HEK293T (cell line): ENCODE measurements around the gene PRKCZ.

ENCODE experiments used
- CTCF ChIA-PET: fragments of 350-600 bp; formaldehyde crosslinking; extraction: SDS; loops from one replicate; lab custom pipeline; 2021; ENCODE audit warnings: antibody characterized with exemption, inconsistent platforms; lab: Yijun Ruan, JAX
- POLR2A ChIA-PET: fragments of 350-600 bp; formaldehyde crosslinking; extraction: SDS; loops from one replicate; lab custom pipeline; 2020; ENCODE audit warnings: antibody characterized with exemption, inconsistent platforms; lab: Yijun Ruan, JAX
- DNase-seq: peaks from one replicate; pipeline ENCODE4 v3.0.0; 2012; ENCODE audit warnings: mixed read lengths; ENCODE audit errors: extremely low spot score
- ARNT ChIP-seq: fragments of 450-650 bp; IDR thresholded peaks from 2 replicates; pipeline ENCODE4 v1.6.1; 2017; ENCODE audit warnings: mild to moderate bottlenecking
- BHLHE40 ChIP-seq: fragments of 450-650 bp; IDR thresholded peaks from 2 replicates; pipeline ENCODE4 v1.6.1; 2016; ENCODE audit warnings: mild to moderate bottlenecking, moderate library complexity, borderline replicate concordance
- CTBP1 ChIP-seq: fragments of 450-650 bp; IDR thresholded peaks from 2 replicates; pipeline ENCODE4 v1.6.1; 2016; ENCODE audit warnings: borderline replicate concordance
- ELF4 ChIP-seq: fragments of 450-650 bp; IDR thresholded peaks from 2 replicates; pipeline ENCODE4 v1.6.1; 2017; ENCODE audit warnings: antibody characterized with exemption
- FOXA1 ChIP-seq: fragments of 450-650 bp; IDR thresholded peaks from 2 replicates; pipeline ENCODE4 v1.6.1; 2016; ENCODE audit warnings: mild to moderate bottlenecking
- FOXK2 ChIP-seq: fragments of 450-650 bp; IDR thresholded peaks from 2 replicates; pipeline ENCODE4 v1.6.1; 2016; ENCODE audit warnings: mild to moderate bottlenecking
- FOXM1 ChIP-seq: fragments of 450-650 bp; IDR thresholded peaks from 2 replicates; pipeline ENCODE4 v1.6.1; 2017; ENCODE audit warnings: mild to moderate bottlenecking, borderline replicate concordance
- HDGF ChIP-seq: fragments of 450-650 bp; IDR thresholded peaks from 2 replicates; pipeline ENCODE4 v1.6.1; 2017; ENCODE audit warnings: antibody characterized with exemption, borderline replicate concordance
- L3MBTL2 ChIP-seq: fragments of 450-650 bp; conservative IDR thresholded peaks from 2 replicates; pipeline ENCODE4 v1.6.1; 2016; ENCODE audit warnings: mild to moderate bottlenecking
- LEF1 ChIP-seq: fragments of 450-650 bp; IDR thresholded peaks from 2 replicates; pipeline ENCODE4 v1.6.1; 2017; ENCODE audit warnings: mild to moderate bottlenecking, borderline replicate concordance
- NFRKB ChIP-seq: fragments of 450-650 bp; IDR thresholded peaks from 2 replicates; pipeline ENCODE4 v1.6.1; 2016; ENCODE audit warnings: mild to moderate bottlenecking, moderate library complexity
- SP1 ChIP-seq: fragments of 450-650 bp; IDR thresholded peaks from 2 replicates; pipeline ENCODE4 v1.6.1; 2017
- SUZ12 ChIP-seq: fragments of 450-650 bp; IDR thresholded peaks from 2 replicates; pipeline ENCODE4 v1.6.1; 2016; ENCODE audit warnings: mild to moderate bottlenecking
- TARDBP ChIP-seq: fragments of 450-650 bp; IDR thresholded peaks from 2 replicates; pipeline ENCODE4 v1.6.1; 2016
- ZNF384 ChIP-seq: fragments of 450-650 bp; IDR thresholded peaks from 2 replicates; pipeline ENCODE4 v1.6.1; 2016
- TF ChIP-seq, protein P1 (sequence below): fragments of 450-650 bp; IDR thresholded peaks from 2 replicates; pipeline ENCODE4 v1.6.1; 2016

Gene PRKCZ

DNA sequence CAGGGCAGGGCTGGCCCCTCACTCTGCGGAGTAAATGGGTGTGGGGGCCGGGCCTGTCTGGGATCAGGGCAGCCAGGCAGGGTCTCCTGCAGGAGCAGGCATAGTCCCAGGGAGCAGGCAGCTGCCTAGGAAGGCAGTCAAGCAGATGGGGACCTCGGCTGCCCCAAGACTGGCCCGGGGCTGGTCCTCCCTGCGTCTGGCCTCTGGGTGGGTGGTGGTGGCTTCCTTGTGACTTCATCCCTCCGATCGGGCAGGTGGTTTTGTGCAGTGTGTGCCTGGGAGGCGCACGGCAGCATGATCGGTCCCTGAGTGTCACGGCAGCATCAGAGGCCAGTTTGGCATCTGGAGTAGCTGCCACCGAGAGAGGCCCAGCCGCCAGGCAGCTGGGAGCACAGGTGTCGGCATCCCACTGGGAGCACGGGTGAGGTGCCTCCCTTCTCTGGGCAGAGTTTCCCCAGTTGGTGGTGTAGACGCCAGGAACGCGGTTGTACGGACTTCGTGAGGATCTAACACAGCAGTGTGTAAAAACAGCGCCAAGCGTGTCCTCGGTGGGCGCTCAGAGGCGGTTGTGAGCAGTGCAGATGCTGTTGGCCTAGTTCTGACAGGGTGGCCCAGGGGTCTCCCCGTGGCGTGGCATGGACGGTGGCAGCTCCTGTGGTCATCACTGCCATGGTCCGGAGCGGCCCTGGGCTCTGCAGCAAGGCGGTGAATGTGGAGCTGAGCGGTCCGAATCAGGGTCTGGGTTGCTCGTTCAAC lies 45.9 kb downstream of the PRKCZ start:
- no peak for TF ChIP-seq BHLHE40
- TF ChIP-seq NFRKB, result no peak
- TF ChIP-seq, protein P1, sequence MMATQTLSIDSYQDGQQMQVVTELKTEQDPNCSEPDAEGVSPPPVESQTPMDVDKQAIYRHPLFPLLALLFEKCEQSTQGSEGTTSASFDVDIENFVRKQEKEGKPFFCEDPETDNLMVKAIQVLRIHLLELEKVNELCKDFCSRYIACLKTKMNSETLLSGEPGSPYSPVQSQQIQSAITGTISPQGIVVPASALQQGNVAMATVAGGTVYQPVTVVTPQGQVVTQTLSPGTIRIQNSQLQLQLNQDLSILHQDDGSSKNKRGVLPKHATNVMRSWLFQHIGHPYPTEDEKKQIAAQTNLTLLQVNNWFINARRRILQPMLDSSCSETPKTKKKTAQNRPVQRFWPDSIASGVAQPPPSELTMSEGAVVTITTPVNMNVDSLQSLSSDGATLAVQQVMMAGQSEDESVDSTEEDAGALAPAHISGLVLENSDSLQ, result no peak
- no peak for TF ChIP-seq ARNT
- no peak for TF ChIP-seq ELF4
- no peak for TF ChIP-seq L3MBTL2
- TF ChIP-seq ZNF384, result no peak
- TF ChIP-seq FOXM1, result no peak
- TF ChIP-seq FOXK2, result no peak
- no peak for TF ChIP-seq HDGF
- no peak for TF ChIP-seq LEF1
- no peak for TF ChIP-seq SP1
- no peak for TF ChIP-seq TARDBP
- no peak for TF ChIP-seq FOXA1
- ChIA-PET POLR2A (no interaction called here), CTCF (no interaction called here)

DNA sequence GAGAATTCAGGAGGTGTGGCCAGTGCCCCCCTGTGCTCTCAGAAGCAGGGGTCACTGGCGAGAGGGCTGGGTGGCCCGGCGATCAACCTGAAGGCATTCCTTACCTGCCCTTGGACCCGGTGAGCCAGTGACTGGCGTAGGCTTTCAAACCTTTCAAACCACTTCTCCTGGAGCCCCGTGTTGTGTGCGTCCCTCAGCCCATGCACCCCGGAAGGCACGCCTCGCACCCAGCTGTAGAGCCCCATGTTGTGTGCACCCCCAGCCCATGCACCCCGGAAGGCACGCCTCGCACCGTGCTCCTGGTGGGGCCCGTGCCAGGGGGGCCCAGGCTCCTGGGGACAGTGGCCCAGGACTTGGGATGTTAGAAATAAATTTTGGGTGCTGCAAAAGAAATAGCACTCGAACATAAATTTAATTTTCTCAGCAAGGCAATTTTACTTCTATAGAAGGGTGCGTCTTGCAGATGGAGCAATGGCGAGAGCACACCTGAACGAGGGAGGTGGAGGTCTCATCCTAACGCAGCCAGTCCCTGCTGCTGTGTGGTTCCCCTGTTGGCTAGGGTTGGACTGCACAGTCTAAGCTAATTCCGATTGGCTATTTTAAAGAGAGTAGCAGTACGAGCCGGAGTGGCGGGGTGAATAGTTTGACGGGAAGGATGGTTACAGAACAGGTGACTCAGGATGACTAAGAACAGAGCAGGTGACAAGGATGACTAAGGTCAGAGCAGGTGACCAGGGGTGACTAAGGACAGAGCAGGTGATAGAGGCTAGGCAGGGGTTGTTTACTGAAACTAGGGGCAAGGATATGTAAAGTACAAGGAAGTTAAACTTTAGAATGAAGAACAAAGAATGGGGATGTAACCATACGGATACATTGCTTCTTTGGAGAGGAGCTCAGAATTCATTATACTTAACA lies 47.4 kb downstream of the PRKCZ start:
- ChIA-PET POLR2A (no interaction called here), CTCF (no interaction called here)
- DNase-seq, result no peak
- TF ChIP-seq HDGF (no peak), ZNF384 (no peak)

More for the DNA sequence above, 45.9 kb downstream of the PRKCZ start:
- no peak for DNase-seq

DNA sequence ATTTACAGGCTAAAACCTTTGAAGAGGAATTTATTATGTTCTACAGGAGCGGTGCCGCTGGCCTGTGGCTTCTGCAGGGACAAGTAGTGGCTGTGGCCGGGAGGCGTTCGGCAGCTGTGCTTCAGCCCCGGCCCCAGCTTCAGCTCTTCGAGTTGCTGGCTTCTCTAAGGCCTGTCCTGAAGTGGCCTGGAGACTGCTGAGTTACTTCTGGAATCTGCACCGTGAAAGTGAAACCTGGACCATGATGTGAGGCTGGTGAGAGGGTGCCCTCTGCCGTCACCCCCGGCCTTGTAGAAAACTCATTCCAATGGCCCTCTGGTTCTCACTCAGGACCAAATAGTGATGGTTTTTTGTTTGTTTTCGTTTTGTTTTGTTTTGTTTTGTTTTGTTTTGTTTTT lies 48.1 kb downstream of the PRKCZ start:
- CTCF ChIA-PET, result no interaction called here
- TF ChIP-seq, protein P1, result no peak

GRCh38 chr1:2098839-2099785 lies 48.9 kb downstream of the PRKCZ start:
- TF ChIP-seq, protein P1, result no peak
- TF ChIP-seq ZNF384 (no peak), BHLHE40 (no peak), SUZ12 (no peak), SP1 (no peak), FOXK2 (no peak), LEF1 (no peak), CTBP1 (no peak), L3MBTL2 (no peak), HDGF (no peak)
- ChIA-PET POLR2A (no interaction called here), CTCF (no interaction called here)
- DNase-seq, result no peak

More for the DNA sequence above, 48.1 kb downstream of the PRKCZ start:
- POLR2A ChIA-PET, result no interaction called here
- DNase-seq, result no peak

- TF ChIP-seq CTBP1, result no peak
- TF ChIP-seq, protein P1, result no peak
- no peak for TF ChIP-seq SUZ12
- TF ChIP-seq BHLHE40, result no peak
- no peak for TF ChIP-seq L3MBTL2
- no peak for TF ChIP-seq SP1
- no peak for TF ChIP-seq ZNF384
- no peak for TF ChIP-seq TARDBP
- no peak for TF ChIP-seq ELF4
- no peak for TF ChIP-seq FOXA1
- TF ChIP-seq ARNT, result no peak
- TF ChIP-seq FOXM1, result no peak
- TF ChIP-seq HDGF, result no peak
- no peak for TF ChIP-seq NFRKB
- no peak for TF ChIP-seq LEF1
- no peak for TF ChIP-seq FOXK2
- ChIA-PET CTCF (no interaction called here), POLR2A (no interaction called here)
- no peak for DNase-seq
Measured at GRCh38 chr1:2099886-2100779, 49.9 kb downstream of the PRKCZ start.
